Mesendoderm (in vitro differentiated cells): ENCODE results near the gene SDK1.

Experiments
- DNase-seq: peaks from one replicate; pipeline ENCODE4 v3.0.0; 2013
- H2AK5ac ChIP-seq: 2 replicates; pipeline ENCODE4 v1.6.1; 2013; ENCODE audit warnings: low read length, inconsistent platforms
- H2BK120ac ChIP-seq: 2 replicates; pipeline ENCODE4 v1.6.1; 2013; ENCODE audit warnings: low read depth, mild to moderate bottlenecking, low read length, moderate library complexity, mixed read lengths
- H2BK15ac ChIP-seq: replicated peaks from 2 replicates; pipeline ENCODE4 v1.6.1; 2013; ENCODE audit warnings: low read depth, mild to moderate bottlenecking, moderate library complexity
- H2BK5ac ChIP-seq: 2 replicates; pipeline ENCODE4 v1.6.1; 2013; ENCODE audit warnings: low read length, inconsistent platforms
- H3K18ac ChIP-seq: 2 replicates; pipeline ENCODE4 v1.6.1; 2013; ENCODE audit warnings: mild to moderate bottlenecking, low read length, mixed read lengths
- H3K23ac ChIP-seq: one replicate; pipeline ENCODE4 v1.6.1; 2013; ENCODE audit warnings: low read length
- H3K27ac ChIP-seq: 2 replicates; pipeline ENCODE4 v1.5.1; 2013; ENCODE audit warnings: low read depth, mild to moderate bottlenecking, inconsistent platforms, low read length, moderate library complexity
- H3K27me3 ChIP-seq: 2 replicates; pipeline ENCODE4 v1.6.1; 2013; ENCODE audit warnings: low read length, control low read depth, mild to moderate bottlenecking, inconsistent platforms; ENCODE audit not compliant: insufficient read depth, poor library complexity
- H3K36me3 ChIP-seq: 2 replicates; pipeline ENCODE4 v1.6.1; 2013; ENCODE audit warnings: low read length, inconsistent platforms; ENCODE audit not compliant: control insufficient read depth, insufficient read depth
- H3K4ac ChIP-seq: one replicate; pipeline ENCODE4 v1.6.1; 2013; ENCODE audit warnings: low read depth, mild to moderate bottlenecking, low read length, moderate library complexity
- H3K4me1 ChIP-seq: 2 replicates; pipeline ENCODE4 v1.6.1; 2013; ENCODE audit warnings: low read depth, low read length, inconsistent platforms; ENCODE audit not compliant: control insufficient read depth
- H3K4me2 ChIP-seq: 2 replicates; pipeline ENCODE4 v1.6.1; 2013; ENCODE audit warnings: low read length
- H3K4me3 ChIP-seq: 2 replicates; pipeline ENCODE4 v1.5.1; 2013; ENCODE audit warnings: mild to moderate bottlenecking, low read length
- H3K56ac ChIP-seq: one replicate; pipeline ENCODE4 v1.6.1; 2013; ENCODE audit warnings: low read length
- H3K79me1 ChIP-seq: 2 replicates; pipeline ENCODE4 v1.6.1; 2013; ENCODE audit warnings: low read length, inconsistent platforms
- H3K79me2 ChIP-seq: 2 replicates; pipeline ENCODE4 v1.6.1; 2013; ENCODE audit warnings: mild to moderate bottlenecking, low read length; ENCODE audit not compliant: control insufficient read depth, insufficient read depth
- H3K9ac ChIP-seq: 2 replicates; pipeline ENCODE4 v1.6.1; 2013; ENCODE audit warnings: low read length, inconsistent platforms
- H4K5ac ChIP-seq: one replicate; pipeline ENCODE4 v1.6.1; 2013; ENCODE audit warnings: low read length
- H4K8ac ChIP-seq: one replicate; pipeline ENCODE4 v1.6.1; 2013; ENCODE audit warnings: low read depth, mild to moderate bottlenecking, control low read depth, low read length, moderate library complexity
- WGBS: extraction: QIAGEN DNeasy Blood & Tissue Kit; methylation state at CpG from one replicate; pipeline ENCODE4 v1.1.7; 2013; ENCODE audit warnings: low lambda C conversion rate, missing lambda C conversion rate; ENCODE audit not compliant: insufficient coverage; ENCODE audit errors: extremely low coverage; 5-methylcytosine and 5-hydroxymethylcytosine counted together

The SDK1 gene

GRCh38 chr7:3549601-3550000 is 248.5 kb downstream of the SDK1 start:
- Histone ChIP-seq H4K8ac (no peak overlapping the region), H3K4me2 (no peak overlapping the region), H3K4me3 (no peak overlapping the region), H2AK5ac (no peak overlapping the region), H3K27ac (no peak overlapping the region), H3K23ac (no peak overlapping the region), H3K79me1 (no peaks in the 10 kb centered on the region), H3K27me3 (no peaks in the 10 kb centered on the region), H3K4ac (no peak overlapping the region), H2BK120ac (no peak overlapping the region), H4K5ac (no peak overlapping the region), H3K79me2 (no peaks in the 10 kb centered on the region), H2BK5ac (no peak overlapping the region), H2BK15ac (no peak overlapping the region), H3K9ac (no peak overlapping the region), H3K36me3 (no peaks in the 10 kb centered on the region), H3K18ac (no peak overlapping the region), H3K4me1 (no peaks in the 10 kb centered on the region), H3K56ac (no peak overlapping the region)
- no CpG with 5 or more reads among the region's 2 CpGs for WGBS
- no peak for DNase-seq

GRCh38 chr7:3551536-3551935 is 250.5 kb downstream of the SDK1 start:
- H3K4ac ChIP-seq, result no peak overlapping the region
- H2AK5ac ChIP-seq, result no peak overlapping the region
- no peak overlapping the region for H4K8ac ChIP-seq
- H3K36me3 ChIP-seq, result no peaks in the 10 kb centered on the region
- no peak overlapping the region for H3K4me3 ChIP-seq
- no CpG with 5 or more reads among the region's 6 CpGs for WGBS
- no peak overlapping the region for H3K56ac ChIP-seq
- H3K9ac ChIP-seq, result no peak overlapping the region
- DNase-seq, result no peak
- no peak overlapping the region for H2BK5ac ChIP-seq
- no peaks in the 10 kb centered on the region for H3K4me1 ChIP-seq
- H2BK15ac ChIP-seq, result no peak overlapping the region
- H3K27ac ChIP-seq, result no peak overlapping the region
- no peak overlapping the region for H2BK120ac ChIP-seq
- H3K79me2 ChIP-seq, result no peaks in the 10 kb centered on the region
- H4K5ac ChIP-seq, result no peak overlapping the region
- no peaks in the 10 kb centered on the region for H3K79me1 ChIP-seq
- H3K23ac ChIP-seq, result no peak overlapping the region
- no peak overlapping the region for H3K4me2 ChIP-seq
- no peaks in the 10 kb centered on the region for H3K27me3 ChIP-seq
- no peak overlapping the region for H3K18ac ChIP-seq

- Histone ChIP-seq H4K5ac (no peak overlapping the region), H2AK5ac (no peak overlapping the region), H2BK120ac (no peak overlapping the region), H3K4me1 (no peaks in the 10 kb centered on the region), H2BK5ac (no peak overlapping the region), H3K4ac (no peak overlapping the region), H3K79me2 (no peaks in the 10 kb centered on the region), H3K18ac (no peak overlapping the region), H3K23ac (no peak overlapping the region), H3K79me1 (no peaks in the 10 kb centered on the region), H2BK15ac (no peak overlapping the region), H3K27ac (no peak overlapping the region), H3K4me3 (no peak overlapping the region), H3K27me3 (no peaks in the 10 kb centered on the region), H3K9ac (no peak overlapping the region), H4K8ac (no peak overlapping the region), H3K4me2 (no peak overlapping the region), H3K56ac (no peak overlapping the region), H3K36me3 (no peaks in the 10 kb centered on the region)
- WGBS, result no CpG with 5 or more reads among the region's 1 CpG
- DNase-seq, result no peak
These were observed 251.4 kb downstream of the SDK1 start for GRCh38 chr7:3552499-3552898.

- Histone ChIP-seq H3K56ac (no peak overlapping the region), H3K27me3 (no peaks in the 10 kb centered on the region), H4K8ac (no peak overlapping the region), H3K4ac (no peak overlapping the region), H3K4me1 (no peaks in the 10 kb centered on the region), H3K27ac (no peak overlapping the region), H3K23ac (no peak overlapping the region), H3K36me3 (no peaks in the 10 kb centered on the region), H2BK120ac (no peak overlapping the region), H3K4me3 (no peak overlapping the region), H2BK15ac (no peak overlapping the region), H4K5ac (no peak overlapping the region), H3K79me2 (no peaks in the 10 kb centered on the region), H2BK5ac (no peak overlapping the region), H3K4me2 (no peak overlapping the region), H3K79me1 (no peaks in the 10 kb centered on the region), H3K18ac (no peak overlapping the region), H2AK5ac (no peak overlapping the region), H3K9ac (no peak overlapping the region)
- no peak for DNase-seq
- WGBS, result no CpG with 5 or more reads among the region's 2 CpGs
These were observed 257.3 kb downstream of the SDK1 start for GRCh38 chr7:3558400-3558799.

GRCh38 chr7:3559278-3559677 is 258.2 kb downstream of the SDK1 start:
- no peaks in the 10 kb centered on the region for H3K79me2 ChIP-seq
- no peak overlapping the region for H3K4me2 ChIP-seq
- H3K4me1 ChIP-seq, result no peaks in the 10 kb centered on the region
- no peak overlapping the region for H3K23ac ChIP-seq
- H3K4me3 ChIP-seq, result no peak overlapping the region
- WGBS, result no CpG with 5 or more reads among the region's 3 CpGs
- H4K5ac ChIP-seq, result no peak overlapping the region
- no peak overlapping the region for H3K56ac ChIP-seq
- no peaks in the 10 kb centered on the region for H3K36me3 ChIP-seq
- DNase-seq, result no peak
- no peak overlapping the region for H3K4ac ChIP-seq
- H3K27me3 ChIP-seq, result no peaks in the 10 kb centered on the region
- H3K27ac ChIP-seq, result no peak overlapping the region
- no peak overlapping the region for H2BK120ac ChIP-seq
- H3K79me1 ChIP-seq, result no peaks in the 10 kb centered on the region
- no peak overlapping the region for H2BK15ac ChIP-seq
- H4K8ac ChIP-seq, result no peak overlapping the region
- no peak overlapping the region for H2AK5ac ChIP-seq
- no peak overlapping the region for H3K18ac ChIP-seq
- no peak overlapping the region for H2BK5ac ChIP-seq
- H3K9ac ChIP-seq, result no peak overlapping the region

- Histone ChIP-seq H4K8ac (no peak overlapping the region), H2BK5ac (no peak overlapping the region), H2BK120ac (no peak overlapping the region), H3K18ac (no peak overlapping the region), H3K27ac (no peak overlapping the region), H2AK5ac (no peak overlapping the region), H3K4me3 (no peak overlapping the region), H3K4me1 (no peaks in the 10 kb centered on the region), H3K79me1 (no peaks in the 10 kb centered on the region), H3K4me2 (no peak overlapping the region), H3K36me3 (no peaks in the 10 kb centered on the region), H3K9ac (no peak overlapping the region), H3K56ac (no peak overlapping the region), H3K23ac (no peak overlapping the region), H3K4ac (no peak overlapping the region), H3K27me3 (no peaks in the 10 kb centered on the region), H4K5ac (no peak overlapping the region), H3K79me2 (no peaks in the 10 kb centered on the region), H2BK15ac (no peak overlapping the region)
- no CpG with 5 or more reads among the region's 6 CpGs for WGBS
- DNase-seq, result no peak
These were observed 259.4 kb downstream of the SDK1 start for GRCh38 chr7:3560495-3560894.
